ENCODE results near the gene GPR83.
"Not testable (repeated sequence)": the region's sequence is repeated elsewhere in the genome, so short reads cannot be mapped to it uniquely, and the experiment has no call there.

The GPR83 gene

GRCh38 chr11:94350850-94351563 is 50.2 kb downstream of the GPR83 start:
- DNase-seq: not testable (repeated sequence)

DNA sequence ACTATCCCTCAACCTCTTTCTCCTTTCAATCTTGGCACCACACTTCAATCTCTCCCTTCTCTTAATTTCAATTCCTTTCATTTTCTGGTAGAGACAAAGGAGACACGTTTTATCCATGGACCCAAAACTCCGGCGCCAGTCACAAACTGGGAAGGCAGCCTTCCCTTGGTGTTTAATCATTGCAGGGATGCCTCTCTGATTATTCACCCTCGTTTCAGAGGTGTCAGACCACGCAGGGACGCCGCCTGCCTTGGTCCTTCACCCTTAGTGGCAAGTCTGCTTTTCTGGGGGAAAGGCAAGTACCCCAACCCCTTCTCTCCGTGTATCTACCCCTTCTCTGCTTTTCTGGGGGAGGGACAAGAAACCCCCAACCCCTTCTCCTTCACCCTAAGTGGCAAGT is 54.9 kb downstream of the GPR83 start:
- DNase-seq: not testable (repeated sequence)

DNA sequence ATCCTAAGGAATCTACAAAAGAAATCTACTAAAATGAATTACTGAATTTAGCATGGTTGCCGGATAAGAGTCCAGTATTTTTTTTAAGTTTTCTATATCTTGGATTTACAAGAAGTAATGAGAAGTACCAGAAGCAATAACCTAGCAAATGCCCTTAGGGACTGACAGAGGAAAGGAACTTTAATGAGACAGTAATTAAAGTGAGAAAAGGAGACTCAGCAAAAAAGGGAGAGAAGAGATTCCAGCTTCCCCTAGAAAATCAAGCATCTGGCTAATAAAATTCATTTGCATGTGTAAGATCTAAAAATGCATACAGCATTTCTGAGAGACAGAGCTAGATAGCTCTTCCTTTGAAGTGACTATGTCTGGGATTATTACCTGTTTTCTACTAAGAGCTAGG is 57.7 kb downstream of the GPR83 start:
- no peak for DNase-seq

DNA sequence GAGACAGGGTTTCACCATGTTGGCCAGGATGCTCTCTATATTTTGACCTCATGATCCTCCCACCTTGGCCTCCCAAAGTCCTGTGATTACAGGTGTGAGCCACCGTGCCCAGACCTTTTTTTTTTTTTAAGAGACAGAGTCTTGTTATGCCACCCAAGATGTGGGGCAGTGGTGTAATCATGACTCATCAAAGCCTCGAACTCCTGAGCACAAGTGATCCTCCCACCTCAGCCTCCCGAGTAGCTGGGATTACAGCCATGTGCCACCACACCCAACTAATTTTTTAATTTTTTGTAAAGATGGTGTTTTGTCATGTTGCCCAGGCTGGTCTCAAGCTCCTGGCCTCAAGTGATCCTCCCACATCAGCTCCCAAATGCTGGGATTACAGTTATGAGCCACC is 59.0 kb downstream of the GPR83 start:
- DNase-seq: no peak

- no peak for DNase-seq
These were observed 62.6 kb downstream of the GPR83 start for GRCh38 chr11:94338651-94339050.

DNA sequence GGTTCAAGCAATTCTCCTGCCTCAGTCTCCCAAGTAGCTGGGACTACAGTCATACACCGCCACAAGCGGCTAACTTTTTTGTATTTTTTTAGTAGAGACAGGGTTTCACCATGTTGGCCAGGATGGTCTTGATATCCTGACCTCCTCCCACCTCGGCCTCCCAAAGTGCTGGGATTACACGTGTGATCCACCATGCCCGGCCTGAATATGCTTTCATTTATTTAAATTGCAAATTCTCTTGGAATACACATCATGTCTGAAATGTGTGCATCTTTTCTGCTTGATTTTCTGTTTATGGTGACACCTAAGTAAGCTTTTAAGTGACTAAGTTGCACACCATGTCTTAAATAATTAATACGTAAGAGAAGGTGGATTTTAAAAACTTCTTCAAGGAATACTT is 65.2 kb downstream of the GPR83 start:
- DNase-seq: no peak

DNA sequence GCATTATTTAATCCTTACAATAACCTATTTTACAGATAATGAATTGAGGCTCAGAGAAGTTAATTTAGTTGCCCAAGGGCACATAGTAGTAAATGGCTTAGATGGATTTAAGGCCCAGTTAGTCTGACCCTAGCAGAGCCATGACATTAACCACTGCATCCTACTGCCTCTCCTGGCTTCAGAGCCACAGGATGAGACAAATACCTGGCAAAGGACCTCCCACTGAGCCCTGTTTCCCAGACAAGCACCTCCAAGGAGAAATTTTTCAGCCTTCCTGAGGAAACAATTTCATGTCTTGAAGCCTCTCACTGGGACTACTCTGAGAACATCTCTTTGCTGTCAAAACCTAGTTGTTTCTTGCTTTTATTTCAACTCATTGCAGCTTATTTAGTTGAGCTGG is 68.4 kb downstream of the GPR83 start:
- DNase-seq: no peak

GRCh38 chr11:94330789-94331188 is 70.4 kb downstream of the GPR83 start:
- no peak for DNase-seq

- DNase-seq: no peak
These were observed 71.7 kb downstream of the GPR83 start for GRCh38 chr11:94329501-94329900.

- DNase-seq: no peak
These were observed 72.6 kb downstream of the GPR83 start for GRCh38 chr11:94328587-94329080.
